Osteoblast (primary cell): ENCODE measurements around the gene SYCP2. TPM values are rescaled to one million over a fixed set of nuclear protein-coding genes. Genes with fewer than 3 reads are reported as not detected.

Source experiments
- DNase-seq: peaks from one replicate; pipeline ENCODE4 v3.0.0; 2011; ENCODE audit warnings: low spot score, mixed read lengths; ENCODE audit not compliant: insufficient read length; ENCODE audit errors: missing footprints
- H2AFZ ChIP-seq: 2 replicates; pipeline ENCODE4 v1.6.0; 2011; ENCODE audit warnings: mild to moderate bottlenecking, low read length
- H3K27ac ChIP-seq: 2 replicates; pipeline ENCODE4 v1.5.1; 2011; ENCODE audit warnings: mild to moderate bottlenecking, low read depth, low read length, moderate library complexity
- H3K27me3 ChIP-seq: 2 replicates; pipeline ENCODE4 v1.6.0; 2012; ENCODE audit warnings: mild to moderate bottlenecking, control low read depth, inconsistent platforms, low read length, moderate library complexity; ENCODE audit not compliant: insufficient read depth
- H3K36me3 ChIP-seq: 2 replicates; pipeline ENCODE4 v1.5.1; 2011; ENCODE audit warnings: mild to moderate bottlenecking, low read length, control low read depth, moderate library complexity; ENCODE audit not compliant: insufficient read depth
- H3K4me1 ChIP-seq: 2 replicates; pipeline ENCODE4 v1.5.1; 2011; ENCODE audit warnings: mild to moderate bottlenecking, low read length, control low read depth, moderate library complexity; ENCODE audit not compliant: insufficient read depth
- H3K4me2 ChIP-seq: 2 replicates; pipeline ENCODE4 v1.6.0; 2011; ENCODE audit warnings: mild to moderate bottlenecking, low read length; ENCODE audit not compliant: insufficient read depth
- H3K4me3 ChIP-seq: fragments of 200-600 bp; sonication (generic); 3 replicates; pipeline ENCODE4 v1.5.1; 2012; ENCODE audit warnings: mild to moderate bottlenecking, low read length, inconsistent platforms; ENCODE audit not compliant: insufficient read depth
- H3K79me2 ChIP-seq: 2 replicates; pipeline ENCODE4 v1.6.0; 2012; ENCODE audit warnings: mild to moderate bottlenecking, low read length, control low read depth, inconsistent platforms; ENCODE audit not compliant: insufficient read depth
- H3K9me3 ChIP-seq: 2 replicates; pipeline ENCODE4 v1.5.1; 2011; ENCODE audit warnings: low read depth, low read length, control low read depth
- H4K20me1 ChIP-seq: 2 replicates; pipeline ENCODE4 v1.6.0; 2012; ENCODE audit warnings: mild to moderate bottlenecking, low read length, control low read depth; ENCODE audit not compliant: insufficient read depth
- total RNA-seq: library from RNA; depleted of rRNA; stranded (reverse); fragments of >200 nt; gene quantifications from 2 replicates; pipeline ENCODE4 v1.2.3, GENCODE V29; 2012
- TF ChIP-seq, protein P1 (sequence below): IDR thresholded peaks from 2 replicates; pipeline ENCODE4 v1.5.1; 2011; ENCODE audit warnings: mild to moderate bottlenecking, low read depth, low read length, moderate library complexity; ENCODE audit errors: extremely low read depth

Gene SYCP2
- total RNA-seq, 1 donor: 1.4 TPM

DNA sequence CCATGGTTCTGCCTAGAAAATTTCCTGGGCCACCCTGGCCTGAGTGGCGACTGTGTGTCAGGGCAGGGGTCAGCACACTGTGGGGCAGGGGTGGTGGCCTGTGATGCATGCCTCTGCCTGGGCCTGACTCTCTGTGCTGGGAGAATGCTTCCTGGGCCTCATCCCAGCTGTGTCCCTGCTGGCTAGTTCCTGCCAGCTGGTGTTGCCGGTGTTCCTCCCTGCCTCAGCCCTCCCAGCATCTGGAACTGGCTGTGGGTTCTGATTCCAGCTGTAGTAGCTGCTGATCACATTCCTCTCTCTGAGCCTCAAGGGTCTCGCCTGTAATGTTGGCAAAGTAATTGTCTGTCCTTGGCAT lies 101.5 kb downstream of the SYCP2 start:
- H3K4me2 ChIP-seq: no peak overlapping the region
- no peaks in the 10 kb centered on the region for H4K20me1 ChIP-seq
- TF ChIP-seq, protein P1, sequence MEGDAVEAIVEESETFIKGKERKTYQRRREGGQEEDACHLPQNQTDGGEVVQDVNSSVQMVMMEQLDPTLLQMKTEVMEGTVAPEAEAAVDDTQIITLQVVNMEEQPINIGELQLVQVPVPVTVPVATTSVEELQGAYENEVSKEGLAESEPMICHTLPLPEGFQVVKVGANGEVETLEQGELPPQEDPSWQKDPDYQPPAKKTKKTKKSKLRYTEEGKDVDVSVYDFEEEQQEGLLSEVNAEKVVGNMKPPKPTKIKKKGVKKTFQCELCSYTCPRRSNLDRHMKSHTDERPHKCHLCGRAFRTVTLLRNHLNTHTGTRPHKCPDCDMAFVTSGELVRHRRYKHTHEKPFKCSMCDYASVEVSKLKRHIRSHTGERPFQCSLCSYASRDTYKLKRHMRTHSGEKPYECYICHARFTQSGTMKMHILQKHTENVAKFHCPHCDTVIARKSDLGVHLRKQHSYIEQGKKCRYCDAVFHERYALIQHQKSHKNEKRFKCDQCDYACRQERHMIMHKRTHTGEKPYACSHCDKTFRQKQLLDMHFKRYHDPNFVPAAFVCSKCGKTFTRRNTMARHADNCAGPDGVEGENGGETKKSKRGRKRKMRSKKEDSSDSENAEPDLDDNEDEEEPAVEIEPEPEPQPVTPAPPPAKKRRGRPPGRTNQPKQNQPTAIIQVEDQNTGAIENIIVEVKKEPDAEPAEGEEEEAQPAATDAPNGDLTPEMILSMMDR: no peak
- no peak overlapping the region for H3K4me3 ChIP-seq
- H3K79me2 ChIP-seq: no peaks in the 10 kb centered on the region
- H3K4me1 ChIP-seq: peaks cover 15% of the 10 kb centered on the region
- peaks cover 8% of the 10 kb centered on the region for H3K27me3 ChIP-seq
- DNase-seq: no peak
- H2AFZ ChIP-seq: no peak overlapping the region
- H3K36me3 ChIP-seq: no peaks in the 10 kb centered on the region
- H3K27ac ChIP-seq: no peak overlapping the region
- no peaks in the 10 kb centered on the region for H3K9me3 ChIP-seq

DNA sequence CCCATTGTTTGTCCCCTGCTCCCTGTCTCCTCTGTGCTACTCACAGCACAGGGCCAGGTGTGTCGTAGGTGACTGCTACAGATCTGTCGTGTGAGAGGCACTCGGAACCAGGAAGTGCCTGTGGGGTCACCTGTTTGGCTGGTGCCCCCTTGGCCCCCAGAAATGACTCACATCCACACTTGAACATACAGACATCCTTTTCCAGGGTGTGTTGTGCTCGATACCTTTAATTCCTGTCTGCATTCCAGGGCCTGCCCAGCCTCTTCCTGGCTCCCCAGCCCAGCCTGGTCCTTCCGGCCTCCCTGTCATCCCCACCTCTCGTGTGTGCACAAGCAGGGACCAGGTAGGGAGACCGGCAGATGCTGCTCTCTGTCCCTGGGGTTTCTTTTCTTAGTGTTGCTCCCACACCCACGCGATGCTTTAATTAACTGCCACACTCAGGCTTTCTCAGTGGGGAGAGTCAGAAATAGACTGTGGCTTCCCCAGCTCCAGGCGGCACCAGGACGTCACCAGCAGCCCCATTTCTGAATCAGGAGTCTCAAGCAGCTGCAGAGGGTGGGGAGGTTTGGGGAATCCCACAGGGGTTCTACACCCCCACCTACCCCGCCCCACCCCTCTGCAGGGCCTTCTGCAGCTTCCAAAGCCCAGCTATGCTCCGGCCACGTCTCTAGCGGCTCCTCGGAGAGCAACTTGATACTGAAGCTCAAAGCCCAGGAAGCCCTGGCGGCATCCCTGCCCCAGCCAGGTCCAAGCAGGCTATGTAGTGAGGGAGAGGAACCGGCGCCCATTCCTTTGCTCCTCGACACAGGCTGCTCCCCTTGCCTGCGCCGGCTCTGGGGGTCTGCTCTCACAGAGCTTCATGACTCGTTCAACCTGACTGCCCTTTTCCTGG lies 102.2 kb downstream of the SYCP2 start:
- Histone ChIP-seq H3K9me3 (no peaks in the 10 kb centered on the region), H4K20me1 (no peaks in the 10 kb centered on the region), H3K27ac (no peak overlapping the region), H3K4me2 (no peak overlapping the region), H3K36me3 (no peaks in the 10 kb centered on the region), H3K79me2 (no peaks in the 10 kb centered on the region), H2AFZ (no peak overlapping the region), H3K27me3 (peaks cover 5% of the 10 kb centered on the region), H3K4me3 (no peak overlapping the region), H3K4me1 (peaks cover 15% of the 10 kb centered on the region)
- TF ChIP-seq, protein P1: no peak
- DNase-seq: peak; percentile 64

DNA sequence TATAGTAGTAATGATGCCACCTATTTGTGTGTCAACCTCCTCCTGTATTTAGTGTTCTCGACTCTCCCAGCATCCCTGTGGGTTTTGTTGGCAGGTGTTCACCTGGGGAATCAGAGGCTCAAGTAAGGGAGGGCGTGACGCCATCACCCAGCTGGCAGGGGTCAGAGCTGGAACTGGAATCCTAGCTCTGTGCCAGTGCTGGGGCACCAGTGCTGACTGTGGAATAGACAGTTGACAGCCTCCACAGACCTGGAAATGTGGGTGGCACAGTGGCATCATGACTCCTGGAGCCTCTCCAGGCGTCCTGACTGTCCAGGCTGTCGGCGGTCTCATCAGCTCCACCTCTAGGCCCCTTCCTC lies 102.8 kb downstream of the SYCP2 start:
- TF ChIP-seq, protein P1: no peak
- H3K4me3 ChIP-seq: no peak overlapping the region

DNA sequence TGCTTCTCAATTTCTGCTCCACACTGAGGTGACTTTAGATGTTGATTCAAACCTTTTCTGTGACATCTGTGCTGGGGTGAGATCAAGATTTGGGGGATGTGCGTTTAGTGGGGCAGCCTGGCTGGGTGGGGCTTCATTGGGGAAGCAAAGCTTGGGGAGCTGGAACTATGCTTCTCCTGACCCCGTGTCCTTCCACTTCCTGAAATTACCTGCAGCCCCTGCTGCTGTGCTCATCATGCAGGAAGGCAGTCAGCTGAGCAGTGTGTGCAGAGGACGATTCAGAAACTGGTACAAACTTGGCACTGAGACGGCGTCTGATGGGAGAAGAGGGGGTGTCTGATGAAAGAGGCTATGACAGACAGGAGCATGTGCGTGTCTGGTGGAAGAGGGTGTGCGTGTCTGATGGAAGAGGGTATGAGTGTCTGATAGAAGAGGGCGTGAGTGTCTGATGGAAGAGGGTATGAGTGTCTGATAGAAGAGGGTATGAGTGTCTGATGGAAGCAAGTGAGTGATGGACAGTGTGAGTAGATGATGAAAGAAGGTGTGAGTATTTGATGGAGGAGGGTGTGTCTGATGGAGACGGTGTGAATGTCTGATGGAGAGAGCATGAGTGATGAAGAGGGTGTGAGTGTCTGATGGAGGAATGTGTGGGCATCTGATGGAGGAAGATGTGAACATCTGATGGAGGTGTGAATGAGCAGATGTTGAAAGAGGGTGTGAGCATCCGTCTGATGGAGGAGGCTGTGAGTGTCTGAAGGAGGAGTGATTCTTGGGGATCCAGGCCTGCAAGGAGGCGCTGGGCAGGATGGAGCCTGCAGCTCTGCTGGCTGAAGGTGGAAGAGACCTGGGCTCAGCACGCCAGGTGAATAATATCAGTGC lies 103.4 kb downstream of the SYCP2 start:
- H3K27ac ChIP-seq: no peak overlapping the region

More for the DNA sequence above, 102.8 kb downstream of the SYCP2 start:
- Histone ChIP-seq H3K79me2 (no peaks in the 10 kb centered on the region), H3K9me3 (no peaks in the 10 kb centered on the region), H3K4me2 (no peak overlapping the region), H3K27ac (no peak overlapping the region), H3K36me3 (no peaks in the 10 kb centered on the region), H3K27me3 (peaks cover 5% of the 10 kb centered on the region), H4K20me1 (no peaks in the 10 kb centered on the region), H2AFZ (no peak overlapping the region), H3K4me1 (peaks cover 9% of the 10 kb centered on the region)
- DNase-seq: no peak

More for the DNA sequence above, 103.4 kb downstream of the SYCP2 start:
- TF ChIP-seq, protein P1: no peak
- Histone ChIP-seq H3K27me3 (peaks cover 5% of the 10 kb centered on the region), H3K36me3 (no peaks in the 10 kb centered on the region), H2AFZ (no peak overlapping the region), H3K4me2 (no peak overlapping the region), H3K79me2 (no peaks in the 10 kb centered on the region), H3K4me3 (no peak overlapping the region), H3K4me1 (peaks cover 2% of the 10 kb centered on the region), H4K20me1 (no peaks in the 10 kb centered on the region), H3K9me3 (no peaks in the 10 kb centered on the region)
- DNase-seq: peak; percentile 84
